OCI-LY3 (cell line): ENCODE results near the gene RBM6.
A peak's percentile ranks its signal among the peaks of the same experiment; 100 is the strongest.

Experiments used
- H2AFZ ChIP-seq: fragments of 200-600, 300-600 bp; shearing (Covaris generic); 2 replicates; pipeline ENCODE4 v1.6.0; 2014; ENCODE audit warnings: antibody characterized with exemption, low read depth, low read length
- H3K27ac ChIP-seq: fragments of 200-600, 300-600 bp; sonication (generic); 2 replicates; pipeline ENCODE4 v1.5.1; 2014; ENCODE audit warnings: mild to moderate bottlenecking, low read length, moderate library complexity, mixed read lengths
- H3K27me3 ChIP-seq: fragments of 200-600, 300-600 bp; sonication (generic); 2 replicates; pipeline ENCODE4 v1.6.1; 2014; ENCODE audit warnings: low read depth, low read length, mixed read lengths
- H3K36me3 ChIP-seq: fragments of 200-600, 300-600 bp; sonication (generic); replicated peaks from 2 replicates; pipeline ENCODE3; 2014; ENCODE audit warnings: low read depth, low read length, mixed read lengths
- H3K4me1 ChIP-seq: fragments of 300-600, 200-600 bp; sonication (generic); 2 replicates; pipeline ENCODE4 v1.6.1; 2014; ENCODE audit warnings: low read length, mixed read lengths
- H3K4me2 ChIP-seq: fragments of 200-600, 300-600 bp; sonication (generic); 2 replicates; pipeline ENCODE4 v1.6.1; 2014; ENCODE audit warnings: low read length, mixed read lengths
- H3K4me3 ChIP-seq: fragments of 300-600, 200-600 bp; sonication (generic); 2 replicates; pipeline ENCODE4 v1.5.1; 2014; ENCODE audit warnings: antibody characterized with exemption, mild to moderate bottlenecking, low read length, moderate library complexity
- H3K79me2 ChIP-seq: fragments of 300-600, 200-600 bp; shearing (Covaris generic); 2 replicates; pipeline ENCODE4 v1.6.1; 2014; ENCODE audit warnings: mild to moderate bottlenecking, low read length, mixed read lengths
- H3K9ac ChIP-seq: fragments of 300-600, 200-600 bp; shearing (Covaris generic); 2 replicates; pipeline ENCODE4 v1.6.0; 2014; ENCODE audit warnings: mild to moderate bottlenecking, low read length, moderate library complexity
- H3K9me3 ChIP-seq: fragments of 200-600, 300-600 bp; shearing (Covaris generic); 2 replicates; pipeline ENCODE4 v1.6.1; 2014; ENCODE audit warnings: low read length, mixed read lengths; ENCODE audit not compliant: insufficient read depth
- H4K20me1 ChIP-seq: fragments of 200-600, 300-600 bp; sonication (generic); 2 replicates; pipeline ENCODE4 v1.6.1; 2016; ENCODE audit warnings: low read length, mixed read lengths; ENCODE audit not compliant: insufficient read depth
- CTCF ChIP-seq: fragments of 200-600, 300-600 bp; sonication (generic); IDR thresholded peaks from 2 replicates; pipeline ENCODE4 v1.5.1; 2014; ENCODE audit warnings: antibody characterized with exemption, low read length, low read depth
- EZH2phosphoT487 ChIP-seq: fragments of 200-600 bp; shearing (Covaris generic); IDR thresholded peaks from 2 replicates; pipeline ENCODE4 v1.6.1; 2018; ENCODE audit warnings: antibody characterized with exemption, mixed run types, low read depth

Gene RBM6

GRCh38 chr3:49937090-49937489 lies 2.9 kb upstream of the RBM6 start:
- Histone ChIP-seq H3K79me2 (peaks cover 21% of the 10 kb centered on the region), H3K9me3 (no peaks in the 10 kb centered on the region), H3K36me3 (no peaks in the 10 kb centered on the region), H3K27me3 (no peaks in the 10 kb centered on the region), H3K4me1 (peaks cover 9% of the 10 kb centered on the region; the same call in 1 of the 2 replicates), H3K4me3 (no peak overlapping the region), H2AFZ (peak overlapping the region; percentile 67; the same call in 1 of the 2 replicates), H3K27ac (no peak overlapping the region), H4K20me1 (peaks cover 10% of the 10 kb centered on the region; the same call in 1 of the 2 replicates), H3K9ac (no peak overlapping the region), H3K4me2 (no peak overlapping the region)
- no peak for TF ChIP-seq CTCF
- TF ChIP-seq EZH2phosphoT487: no peak

- peaks cover 26% of the 10 kb centered on the region for H4K20me1 ChIP-seq
- no peak overlapping the region; the same call in 1 of the 2 replicates for H2AFZ ChIP-seq
- no peaks in the 10 kb centered on the region for H3K9me3 ChIP-seq
- peaks cover 11% of the 10 kb centered on the region for H3K36me3 ChIP-seq
- TF ChIP-seq CTCF (no peak), EZH2phosphoT487 (no peak)
- H3K4me2 ChIP-seq: peak overlapping the region; percentile 81
- no peaks in the 10 kb centered on the region for H3K27me3 ChIP-seq
- peak overlapping the region; percentile 84 for H3K27ac ChIP-seq
- peaks cover 15% of the 10 kb centered on the region; the same call in 1 of the 2 replicates for H3K4me1 ChIP-seq
- peaks cover 57% of the 10 kb centered on the region for H3K79me2 ChIP-seq
- peak overlapping the region; percentile 89 for H3K4me3 ChIP-seq
- H3K9ac ChIP-seq: peak overlapping the region; percentile 87
These were observed 808 bp downstream of the RBM6 start for GRCh38 chr3:49940667-49941249.

GRCh38 chr3:49942651-49943050 lies 2.7 kb downstream of the RBM6 start:
- H4K20me1 ChIP-seq: peaks cover 42% of the 10 kb centered on the region
- no peak overlapping the region for H3K27ac ChIP-seq
- TF ChIP-seq EZH2phosphoT487 (no peak), CTCF (no peak)
- no peaks in the 10 kb centered on the region for H3K9me3 ChIP-seq
- no peak overlapping the region; the same call in 1 of the 2 replicates for H3K4me2 ChIP-seq
- H3K36me3 ChIP-seq: peaks cover 14% of the 10 kb centered on the region
- no peak overlapping the region for H2AFZ ChIP-seq
- H3K9ac ChIP-seq: no peak overlapping the region
- peaks cover 21% of the 10 kb centered on the region for H3K4me1 ChIP-seq
- no peak overlapping the region for H3K4me3 ChIP-seq
- no peaks in the 10 kb centered on the region for H3K27me3 ChIP-seq
- peaks cover 76% of the 10 kb centered on the region for H3K79me2 ChIP-seq

- H3K4me1 ChIP-seq: no peaks in the 10 kb centered on the region
- no peak overlapping the region for H3K4me2 ChIP-seq
- H3K79me2 ChIP-seq: peaks cover 99% of the 10 kb centered on the region
- H3K9ac ChIP-seq: no peak overlapping the region
- peaks cover 2% of the 10 kb centered on the region for H3K36me3 ChIP-seq
- H3K27ac ChIP-seq: no peak overlapping the region
- no peaks in the 10 kb centered on the region for H3K9me3 ChIP-seq
- peaks cover 35% of the 10 kb centered on the region for H4K20me1 ChIP-seq
- no peak overlapping the region for H3K4me3 ChIP-seq
- H3K27me3 ChIP-seq: no peaks in the 10 kb centered on the region
- TF ChIP-seq EZH2phosphoT487: no peak
- TF ChIP-seq CTCF: no peak
- no peak overlapping the region for H2AFZ ChIP-seq
These were observed 13.0 kb downstream of the RBM6 start for GRCh38 chr3:49952924-49953323.
